GM19328 (cell line): ENCODE measurements around the gene RTKN.
"Not testable (repeated sequence)": the region's sequence is repeated elsewhere in the genome, so short reads cannot be mapped to it uniquely, and the experiment has no call there.

Experiments used
- ATAC-seq: cut with Tn5 transposase; IDR thresholded peaks from one replicate; pipeline ENCODE4 v1.9.1; 2021; ENCODE audit warnings: mild to moderate bottlenecking, moderate library complexity; ENCODE audit not compliant: unreplicated experiment

The RTKN gene, protein sequence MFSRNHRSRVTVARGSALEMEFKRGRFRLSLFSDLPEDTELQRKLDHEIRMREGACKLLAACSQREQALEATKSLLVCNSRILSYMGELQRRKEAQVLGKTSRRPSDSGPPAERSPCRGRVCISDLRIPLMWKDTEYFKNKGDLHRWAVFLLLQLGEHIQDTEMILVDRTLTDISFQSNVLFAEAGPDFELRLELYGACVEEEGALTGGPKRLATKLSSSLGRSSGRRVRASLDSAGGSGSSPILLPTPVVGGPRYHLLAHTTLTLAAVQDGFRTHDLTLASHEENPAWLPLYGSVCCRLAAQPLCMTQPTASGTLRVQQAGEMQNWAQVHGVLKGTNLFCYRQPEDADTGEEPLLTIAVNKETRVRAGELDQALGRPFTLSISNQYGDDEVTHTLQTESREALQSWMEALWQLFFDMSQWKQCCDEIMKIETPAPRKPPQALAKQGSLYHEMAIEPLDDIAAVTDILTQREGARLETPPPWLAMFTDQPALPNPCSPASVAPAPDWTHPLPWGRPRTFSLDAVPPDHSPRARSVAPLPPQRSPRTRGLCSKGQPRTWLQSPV

DNA sequence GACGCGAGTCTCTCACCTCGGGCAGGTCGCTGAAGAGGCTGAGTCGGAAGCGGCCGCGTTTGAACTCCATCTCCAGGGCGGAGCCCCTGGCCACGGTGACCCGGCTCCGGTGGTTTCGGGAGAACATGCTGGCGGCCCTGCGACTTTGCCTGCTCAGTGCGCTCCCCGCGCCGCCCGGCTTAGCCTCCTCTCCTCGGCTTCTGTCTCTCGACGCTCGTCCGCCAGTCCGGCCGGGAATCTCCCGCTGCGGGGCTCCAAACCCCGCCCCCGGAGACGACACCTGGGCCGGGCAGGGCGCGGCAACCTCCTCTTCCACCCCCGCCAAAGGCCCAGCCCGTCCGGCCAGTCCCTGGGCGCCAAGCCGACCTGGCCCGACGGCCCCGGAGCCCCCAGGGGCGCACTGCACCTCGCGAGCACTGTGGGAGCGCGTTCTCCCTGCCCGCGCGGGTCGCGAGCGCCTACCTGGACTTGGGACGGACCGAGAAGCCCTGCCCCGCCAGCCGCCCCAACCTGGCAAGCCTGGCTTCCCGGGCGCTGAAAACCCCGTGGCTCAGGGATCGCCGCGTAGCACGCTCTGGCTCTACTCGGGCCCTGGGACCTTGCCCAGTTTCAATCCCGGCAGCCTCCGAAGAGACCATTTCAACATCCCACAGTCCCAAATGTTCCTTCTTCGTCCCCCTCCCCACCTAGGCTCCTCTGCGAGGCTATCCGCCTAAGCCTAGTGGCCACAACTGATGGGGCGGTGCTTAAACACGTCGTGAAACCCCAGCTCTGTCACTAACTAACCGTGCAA, at the start of gene RTKN:
RTKN (minus strand) TSS at position 248 of the 793 bp plus-strand sequence; CDS start at position 127, 121 bp downstream.
- no peak for ATAC-seq

DNA sequence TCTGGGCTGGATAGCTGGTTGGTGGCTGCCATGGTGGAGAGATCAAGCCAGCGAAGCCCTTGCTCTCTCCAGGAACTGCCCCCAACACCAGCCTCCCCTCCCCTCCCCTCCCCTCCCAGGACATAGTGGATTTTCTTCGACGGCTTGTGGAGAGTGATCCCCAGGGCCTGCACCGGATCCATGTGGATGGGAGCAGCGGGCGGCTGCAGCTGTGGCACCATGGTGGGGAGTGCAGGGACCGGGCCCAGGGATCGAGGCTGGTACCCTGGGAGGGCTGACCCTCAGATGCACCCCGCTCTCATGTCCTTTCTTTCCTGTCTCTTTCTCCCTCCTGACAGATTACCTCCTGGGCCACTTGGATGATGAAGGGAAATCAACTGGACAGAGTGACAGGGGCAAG, 48.2 kb upstream of the RTKN start:
- ATAC-seq, result no peak

DNA sequence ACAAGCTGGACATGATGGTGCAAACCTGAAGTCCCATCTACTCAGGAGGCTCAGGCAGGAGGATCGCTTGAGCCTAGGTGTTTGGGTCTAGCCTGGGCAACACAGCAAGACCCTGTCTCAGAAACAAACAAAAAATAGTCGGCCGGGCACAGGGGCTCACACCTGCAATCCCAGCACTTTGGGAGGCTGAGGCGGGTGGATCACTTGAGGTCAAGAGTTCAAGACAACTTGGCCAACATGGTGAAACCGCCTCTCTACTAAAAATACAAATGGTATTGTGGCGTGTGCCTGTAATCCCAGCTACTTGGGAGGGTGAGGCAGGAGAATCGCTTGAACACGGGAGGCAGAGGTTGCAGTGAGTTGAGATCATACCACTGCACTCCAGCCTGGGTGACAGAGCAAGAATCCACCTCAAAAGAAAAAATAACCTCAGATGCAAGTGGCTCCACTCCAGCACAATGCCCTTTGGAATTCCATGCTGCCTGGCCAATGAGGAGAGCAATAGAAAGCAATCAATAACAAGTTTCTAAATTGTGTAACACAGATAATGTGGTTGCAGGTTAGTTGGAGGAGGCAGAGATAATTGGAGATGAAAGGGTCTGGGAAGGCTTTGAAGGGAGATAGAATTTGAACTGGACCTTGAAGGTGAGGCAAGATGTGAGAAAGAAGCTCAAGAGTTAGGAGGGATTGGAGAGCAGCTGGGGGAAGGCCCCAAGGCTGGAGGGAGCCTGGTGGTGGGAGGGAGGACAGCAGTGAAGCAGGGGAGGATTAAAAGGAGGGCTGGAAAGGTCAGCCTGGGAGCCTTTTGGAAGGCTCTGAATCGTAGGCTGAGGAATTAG, 47.1 kb upstream of the RTKN start:
- no peak for ATAC-seq

DNA sequence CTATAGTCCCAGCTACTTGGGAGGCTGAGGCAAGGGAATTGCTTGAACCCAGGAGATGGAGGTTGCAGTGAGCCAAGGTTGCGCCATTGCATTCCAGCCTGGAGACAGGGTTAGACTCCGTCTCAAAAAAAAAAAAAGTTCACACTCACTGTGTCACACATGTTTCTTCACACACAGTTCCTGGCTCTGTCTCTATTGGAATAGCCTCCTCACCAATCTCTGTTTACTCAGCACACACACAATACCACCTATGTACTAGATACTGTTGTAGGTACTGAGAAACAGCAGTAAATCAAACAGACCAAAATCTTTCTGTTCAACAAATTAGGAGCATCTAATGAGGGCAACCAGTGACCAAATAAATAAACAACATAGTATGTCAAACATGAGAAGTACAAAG, 44.4 kb upstream of the RTKN start:
- ATAC-seq, result no peak

DNA sequence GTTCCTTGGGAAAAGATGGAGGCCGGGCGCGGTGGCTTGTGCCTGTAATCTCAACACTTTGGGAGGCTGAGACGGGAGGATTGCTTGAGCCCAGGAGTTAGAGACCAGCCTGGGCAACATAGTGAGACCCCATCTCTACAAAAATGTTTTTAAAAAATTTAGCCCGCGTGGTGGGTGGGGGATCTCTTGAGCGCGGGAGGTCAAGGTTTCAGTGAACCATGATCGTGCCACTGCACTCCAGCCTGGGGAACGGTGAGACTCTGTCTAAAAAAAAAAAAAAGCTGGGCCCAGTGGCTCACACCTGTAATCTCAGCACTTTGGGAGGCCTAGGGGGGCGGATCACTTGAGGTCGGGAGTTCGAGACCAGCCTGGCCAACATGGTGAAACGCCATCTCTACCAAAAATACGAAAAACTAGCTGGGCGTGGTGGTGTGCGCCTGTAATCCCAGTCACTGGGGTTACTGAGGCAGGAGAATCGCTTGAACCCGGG, 42.0 kb upstream of the RTKN start:
- ATAC-seq, result not testable (repeated sequence)

DNA sequence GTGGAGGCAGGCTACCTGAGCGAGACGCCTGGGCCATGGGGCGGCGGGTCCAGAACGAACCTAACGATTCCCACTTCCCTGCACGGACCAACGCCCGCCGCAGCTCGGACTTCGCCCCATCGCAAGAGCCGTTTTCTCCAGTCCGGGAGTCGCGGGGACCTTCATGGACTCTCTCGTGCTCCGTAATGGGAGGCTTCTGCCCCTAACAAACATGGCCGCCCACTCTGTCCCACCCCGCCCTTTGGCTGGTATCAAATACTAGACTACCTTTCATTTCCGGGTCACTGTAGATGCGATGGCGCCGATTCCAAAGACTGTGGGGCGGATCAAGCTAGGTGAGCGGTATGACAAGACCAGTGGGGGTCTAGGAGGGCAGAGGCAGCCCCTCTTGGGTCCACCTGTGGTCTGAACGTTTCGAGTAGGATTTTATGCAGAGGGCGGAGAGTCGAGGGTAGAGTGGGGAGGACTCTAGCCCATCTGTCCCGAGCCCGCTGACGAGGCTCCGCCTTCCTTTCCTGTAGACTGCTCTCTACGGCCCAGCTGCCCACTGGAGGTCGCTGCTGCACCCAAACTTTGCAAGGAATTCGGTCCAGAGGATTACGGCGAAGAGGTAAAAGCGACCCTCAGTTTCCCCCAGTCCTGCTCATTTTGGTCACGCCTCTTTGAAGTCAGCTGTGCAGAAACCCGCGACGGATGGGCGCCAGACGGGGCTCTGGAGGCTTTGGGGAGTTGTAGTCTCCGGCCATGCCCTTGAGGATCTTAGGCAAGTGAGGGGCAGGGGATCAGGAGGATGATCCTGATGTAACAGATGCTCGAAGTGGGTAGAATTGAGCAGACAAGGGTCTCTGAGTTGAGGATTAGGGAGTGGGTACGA, 41.3 kb upstream of the RTKN start, which contains the start of the genes CCDC142 and TTC31:
CCDC142 (minus strand) TSS at position 198 of the 874 bp plus-strand sequence; CDS start at position 37, 161 bp downstream.
TTC31 (plus strand) TSS at position 281 of the 874 bp plus-strand sequence; CDS start at position 296, 15 bp downstream.
- peak; percentile 86 for ATAC-seq

DNA sequence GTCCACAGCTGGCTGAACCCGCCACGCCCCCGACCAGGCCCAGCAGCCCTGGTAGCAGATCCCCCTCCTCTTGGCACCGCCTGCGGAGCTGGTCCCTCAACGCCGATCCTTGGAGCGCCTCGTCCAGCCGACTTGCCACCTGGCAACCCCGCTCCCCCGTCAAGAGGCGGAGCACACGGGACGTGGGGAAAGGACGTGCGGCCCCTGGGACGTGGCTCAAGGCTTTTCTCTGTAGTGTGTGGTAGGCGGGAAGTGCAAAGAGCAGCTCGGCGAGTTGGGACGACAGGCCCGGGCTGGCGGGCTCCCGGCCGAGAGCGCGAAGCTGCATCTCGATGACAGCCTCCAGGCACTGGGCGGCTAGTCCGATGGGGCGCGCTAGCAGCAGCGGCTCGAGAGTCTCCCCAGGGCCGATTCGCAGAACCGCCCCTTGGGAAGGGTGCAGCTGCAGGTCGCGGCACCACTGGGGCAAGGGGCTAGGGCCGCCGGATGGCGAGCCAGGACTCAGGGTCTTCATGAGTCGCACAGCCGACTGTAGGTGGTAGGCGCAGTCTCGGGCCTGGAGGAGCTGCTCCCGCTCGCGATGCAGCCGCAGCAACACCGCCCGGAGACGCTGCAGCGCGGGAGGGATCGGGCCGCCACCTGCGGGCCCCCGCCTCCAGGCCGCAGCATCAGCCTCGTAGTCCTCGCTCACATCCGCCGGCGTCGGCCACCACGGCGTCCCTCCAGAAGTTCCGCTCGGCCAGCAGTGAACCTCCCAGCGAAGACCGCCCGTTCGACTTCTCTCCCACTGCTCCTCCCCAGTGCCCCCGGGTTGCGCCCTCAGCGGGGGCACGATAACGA, 40.4 kb upstream of the RTKN start:
- ATAC-seq, result peak; percentile 32

DNA sequence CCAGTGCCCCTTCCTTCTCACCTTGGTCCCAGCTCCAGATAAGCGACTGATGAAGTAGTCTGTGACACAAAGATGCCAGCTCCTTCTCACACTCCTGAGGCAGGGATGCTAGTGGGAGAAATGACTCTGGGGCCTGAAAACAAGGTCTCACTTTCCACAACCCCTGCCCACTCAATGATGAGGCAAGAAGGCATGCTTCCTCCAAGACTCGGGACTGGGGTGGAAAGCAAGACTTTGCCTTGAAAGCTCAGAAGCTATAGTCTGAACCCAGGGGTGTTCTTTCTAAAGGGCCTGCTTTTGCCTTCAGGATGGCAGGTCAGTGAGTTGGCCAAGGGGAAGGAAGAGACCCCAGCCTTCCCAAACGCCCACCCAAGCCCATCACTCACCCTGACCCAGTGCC, 39.7 kb upstream of the RTKN start:
- ATAC-seq, result no peak

DNA sequence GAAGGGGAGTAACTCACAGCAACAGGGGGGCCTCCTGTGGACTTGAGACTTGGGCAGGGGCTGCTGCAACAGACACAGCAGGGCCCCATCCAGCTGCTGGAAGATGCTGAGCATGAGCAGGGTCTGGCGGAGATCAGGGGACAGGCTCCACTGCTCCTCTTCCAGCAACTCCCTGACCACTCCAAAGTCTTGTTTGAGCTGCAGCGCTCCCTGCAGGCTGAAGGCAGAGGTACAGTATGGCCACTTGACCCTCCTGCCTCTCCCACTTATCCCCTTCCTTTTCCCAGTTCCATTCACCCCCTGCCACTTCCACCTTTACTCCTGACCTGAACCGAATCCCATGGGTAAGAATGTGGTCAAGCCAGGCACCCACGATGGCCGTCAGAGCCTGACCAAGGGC, 33.2 kb upstream of the RTKN start:
- ATAC-seq, result no peak

DNA sequence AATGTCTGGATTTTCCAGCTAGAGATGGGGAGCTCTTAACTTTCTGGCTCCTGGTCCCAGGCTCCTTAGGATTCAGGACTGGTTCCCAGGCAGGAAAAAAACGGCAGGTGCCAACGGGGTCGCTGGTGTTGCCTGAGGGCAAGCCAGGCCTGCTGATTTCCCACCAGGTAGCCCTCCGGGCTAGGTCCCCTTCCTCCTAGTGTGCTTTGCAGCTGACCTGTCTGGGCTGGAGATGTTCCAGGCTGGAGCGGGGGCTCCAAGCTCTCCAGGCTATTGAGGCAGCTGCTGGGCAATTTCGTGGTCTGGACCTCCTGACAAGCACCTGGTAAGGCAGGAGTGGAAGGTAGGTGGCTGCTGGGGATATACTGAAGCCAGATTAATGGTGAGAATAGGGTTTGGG, 32.7 kb upstream of the RTKN start:
- ATAC-seq, result no peak

DNA sequence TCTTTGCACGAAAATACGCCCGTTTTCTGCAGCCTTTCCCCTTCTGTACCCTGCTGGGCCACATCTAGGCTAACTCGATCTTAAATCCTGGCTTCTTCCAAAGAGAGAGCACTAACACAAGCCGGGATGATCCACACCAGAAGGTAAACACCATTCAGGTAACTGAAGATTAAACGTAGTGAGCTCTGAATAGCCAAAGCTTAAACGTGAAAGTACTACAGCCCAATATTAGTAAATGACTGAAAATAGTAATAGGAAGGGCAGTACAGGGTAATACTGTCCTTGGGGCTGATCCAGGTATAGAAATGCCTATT, 31.2 kb upstream of the RTKN start:
- ATAC-seq, result no peak

DNA sequence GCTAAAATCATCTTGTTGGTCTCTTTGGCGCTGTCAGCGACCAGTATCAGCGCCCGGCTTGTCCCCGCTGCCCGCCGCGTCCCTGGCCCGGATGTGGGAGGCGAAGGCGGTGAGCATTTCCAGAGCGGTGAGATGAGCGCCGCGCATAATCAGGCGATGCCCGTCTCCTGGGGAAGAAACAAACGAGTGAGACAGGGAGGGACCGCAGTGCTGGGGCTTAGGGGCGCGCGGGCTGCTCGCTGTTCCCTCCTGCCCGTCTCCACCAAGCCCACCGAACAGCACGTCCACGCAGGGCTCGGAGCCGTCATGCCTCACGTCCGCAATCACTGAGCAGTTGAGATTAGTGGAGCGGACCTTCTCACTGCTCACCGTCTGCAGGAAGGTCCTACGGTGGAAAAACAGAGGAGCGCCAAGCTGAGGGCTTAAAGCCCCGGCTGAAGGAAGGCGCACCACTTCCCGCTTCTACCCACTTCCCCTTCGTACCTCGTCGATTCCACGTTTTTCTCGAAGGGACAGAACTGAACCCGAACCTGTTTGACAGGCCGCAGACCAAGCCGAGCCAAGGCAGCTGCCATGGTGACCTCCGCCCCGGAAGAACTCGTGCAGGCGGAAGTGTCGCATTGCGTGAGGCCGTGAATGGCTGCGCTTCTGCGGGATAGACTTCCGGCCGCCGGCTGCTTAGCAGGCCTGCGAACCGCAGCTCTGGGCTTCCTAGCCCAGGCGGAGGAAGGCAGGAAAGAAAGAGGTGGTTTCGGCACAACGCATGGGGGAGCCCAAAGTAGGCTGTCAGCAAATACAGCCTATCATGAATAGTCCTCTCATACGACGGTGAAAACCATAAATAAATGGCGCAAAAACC, 30.6 kb upstream of the RTKN start, which contains the start of gene MRPL53:
MRPL53 (minus strand) TSS at position 595 of the 859 bp plus-strand sequence; CDS start at position 575, 20 bp downstream.
- peak; percentile 85 for ATAC-seq

DNA sequence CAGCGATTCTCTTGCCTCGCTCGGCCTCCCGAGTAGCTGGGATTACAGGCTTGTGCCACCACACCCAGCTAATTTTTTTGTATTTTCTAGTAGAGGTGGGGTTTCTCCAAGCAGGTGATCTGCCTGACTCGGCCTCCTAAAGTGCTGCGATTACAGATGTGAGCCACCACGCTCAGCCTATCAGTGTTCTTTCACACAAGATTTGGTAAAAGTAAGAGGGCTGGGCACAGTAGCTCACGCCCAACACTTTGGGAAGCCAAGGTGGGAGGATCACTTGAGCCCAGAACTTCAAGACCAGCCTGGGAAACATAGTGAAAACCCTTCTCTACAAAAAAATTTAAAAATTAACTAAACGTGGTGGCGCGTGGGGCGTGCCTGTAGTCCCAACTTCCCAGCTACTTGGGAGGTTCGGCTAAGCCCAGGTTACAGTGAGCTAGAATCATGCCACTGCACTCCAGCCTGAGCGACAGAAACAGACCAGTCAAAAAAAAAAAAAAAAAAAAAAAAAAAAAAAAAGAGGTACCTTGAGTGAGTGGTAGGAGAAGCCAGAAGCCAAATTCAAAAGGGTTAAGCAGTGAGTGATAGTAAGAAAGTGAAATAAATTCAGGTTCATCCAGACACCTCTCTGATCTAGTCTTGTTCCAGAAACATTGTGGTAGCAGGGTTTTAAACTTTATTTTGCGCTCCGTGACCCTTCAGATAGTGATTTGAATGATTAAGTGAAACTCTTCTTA, 29.8 kb upstream of the RTKN start:
- ATAC-seq, result no peak

DNA sequence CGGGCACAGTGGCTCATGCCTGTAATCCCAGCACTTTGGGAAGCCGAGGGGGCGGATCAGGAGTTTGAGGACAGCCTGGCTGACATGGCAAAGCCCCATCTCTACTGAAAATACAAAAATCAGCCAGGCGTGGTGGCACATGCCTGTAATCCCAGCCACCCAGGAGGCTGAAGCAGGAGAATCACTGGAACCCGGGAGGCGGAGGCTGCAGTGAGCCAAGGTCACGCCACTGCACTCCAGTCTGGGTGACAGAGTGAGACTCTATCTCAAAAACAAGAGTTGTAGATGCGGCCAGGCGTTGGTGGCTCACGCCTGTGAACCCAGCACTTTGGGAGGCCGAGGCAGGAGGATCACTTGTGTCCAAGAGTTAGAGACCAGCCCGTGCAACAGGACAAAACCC, 29.0 kb upstream of the RTKN start:
- not testable (repeated sequence) for ATAC-seq

DNA sequence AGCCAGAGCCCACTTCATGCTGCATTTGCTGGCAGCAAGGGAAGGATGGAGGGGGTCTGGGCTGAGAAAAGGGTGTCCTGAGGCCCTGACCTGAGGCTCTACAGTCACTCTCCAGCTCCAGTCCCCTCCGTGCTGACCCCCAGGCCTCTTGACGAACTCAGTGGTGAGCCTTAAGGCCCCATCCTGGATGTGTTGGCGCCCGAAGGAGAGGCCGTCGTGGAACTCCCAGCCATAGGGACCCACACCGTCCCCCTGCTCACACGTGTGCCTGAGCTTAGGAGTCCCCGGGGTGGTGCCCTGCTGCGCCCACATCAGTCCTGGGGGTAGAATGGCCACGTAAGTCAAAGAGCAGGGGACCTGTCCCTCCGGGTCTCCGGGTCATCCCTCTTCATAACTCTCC, 22.7 kb upstream of the RTKN start:
- ATAC-seq, result no peak

DNA sequence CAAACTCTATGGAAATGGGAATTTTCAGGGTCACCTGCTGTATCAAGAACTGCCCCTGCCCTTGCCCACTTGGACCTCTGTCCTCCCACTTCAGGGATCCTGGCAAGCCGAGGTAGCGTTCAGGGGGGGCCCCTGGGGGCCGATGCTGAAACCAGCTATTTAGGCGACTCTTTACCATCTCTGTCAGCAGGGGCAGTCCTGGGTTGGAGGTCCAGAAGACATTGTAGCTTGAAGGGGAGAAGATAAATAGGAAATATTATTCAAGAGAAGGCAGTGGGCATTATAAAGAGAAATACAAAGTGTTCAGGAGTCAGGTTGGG, 21.0 kb upstream of the RTKN start:
- no peak for ATAC-seq
